Endothelial cell of umbilical vein (primary cell): ENCODE results near the gene ETS1. TPM values are rescaled to one million over a fixed set of nuclear protein-coding genes. Genes with fewer than 3 reads are reported as not detected.

Experiments used
- BruUV-seq: library from RNA; stranded (reverse); fragments of 400-500 nt; replicated peaks from 2 replicates; lab custom pipeline; 2021; lab: Mats Ljungman, UMichigan
- CTCF ChIA-PET: fragments of 300-600, 350-600 bp; sonication (Branson Sonifier 250); formaldehyde crosslinking; loops from one replicate; lab custom pipeline; 2021; ENCODE audit warnings: antibody characterized with exemption, inconsistent platforms; lab: Charles Lee
- POLR2A ChIA-PET: fragments of 300-600, 350-600 bp; sonication (Branson Sonifier 250); formaldehyde crosslinking; loops from one replicate; lab custom pipeline; 2021; ENCODE audit warnings: antibody characterized with exemption, inconsistent platforms; lab: Charles Lee
- DNase-seq: peaks from one replicate; pipeline ENCODE4 v3.0.0-alpha.2; 2011; ENCODE audit warnings: low read depth, low spot score
- FAIRE-seq: peaks from 2 replicates; lab custom pipeline; 2011; peaks lifted over from hg19 to GRCh38; lab: Jason Lieb, UNC
- H2AFZ ChIP-seq: 2 replicates; pipeline ENCODE4 v1.6.0; 2012; ENCODE audit warnings: low read depth, low read length, control low read depth, inconsistent platforms
- H3K27ac ChIP-seq: 2 replicates; pipeline ENCODE4 v1.5.1; 2011; ENCODE audit warnings: low read depth, mild to moderate bottlenecking, control low read depth, low read length, moderate library complexity; ENCODE audit not compliant: insufficient read depth
- H3K27me3 ChIP-seq, 2 experiments: 2 replicates each; pipeline versions ENCODE4 v1.6.0 to v1.6.1; 2011; ENCODE audit warnings: low read length in 2 of 2, mixed read lengths in 1 of 2; ENCODE audit not compliant: control insufficient read depth in 2 of 2, insufficient read depth in 2 of 2
- H3K36me3 ChIP-seq, 2 experiments: 2 replicates in 1 of 2; 3 replicates in 1 of 2; pipeline ENCODE4 v1.5.1; 2011; ENCODE audit warnings: low read length in 2 of 2, mild to moderate bottlenecking in 1 of 2, moderate library complexity in 1 of 2; ENCODE audit not compliant: control insufficient read depth in 2 of 2, insufficient read depth in 2 of 2; ENCODE audit errors: extremely low read depth in 1 of 2
- H3K4me1 ChIP-seq: 3 replicates; pipeline ENCODE4 v1.5.1; 2011; ENCODE audit warnings: mild to moderate bottlenecking, low read length; ENCODE audit not compliant: control insufficient read depth, insufficient read depth; ENCODE audit errors: extremely low read depth
- H3K4me2 ChIP-seq: 2 replicates; pipeline ENCODE4 v1.6.1; 2011; ENCODE audit warnings: low read length, control low read depth, mixed read lengths; ENCODE audit not compliant: insufficient read depth
- H3K4me3 ChIP-seq, 3 experiments: fragments of 200-600 bp in 1 of 3; sonication (generic), shearing (Covaris generic) in 1 of 3; replicated peaks in 1 of 3; 2 replicates each; pipeline ENCODE4 v1.5.1; 2011 to 2016; ENCODE audit warnings: control low read depth in 3 of 3, low read length in 3 of 3, mild to moderate bottlenecking in 2 of 3, inconsistent platforms in 1 of 3, low read depth in 1 of 3, moderate library complexity in 1 of 3; ENCODE audit not compliant: insufficient read depth in 1 of 3
- H3K79me2 ChIP-seq: 2 replicates; pipeline ENCODE4 v1.6.0; 2012; ENCODE audit warnings: low read length, inconsistent platforms; ENCODE audit not compliant: control insufficient read depth, insufficient read depth
- H3K9ac ChIP-seq: replicated peaks from 2 replicates; pipeline ENCODE3; 2011; ENCODE audit warnings: low read length, control low read depth; ENCODE audit not compliant: insufficient read depth; ENCODE audit errors: extremely low read depth
- H3K9me1 ChIP-seq: replicated peaks from 3 replicates; pipeline ENCODE4 v1.6.0; 2011; ENCODE audit warnings: mild to moderate bottlenecking, low read length; ENCODE audit not compliant: control insufficient read depth, insufficient read depth; ENCODE audit errors: extremely low read depth
- H3K9me3 ChIP-seq: replicated peaks from 2 replicates; pipeline ENCODE4 v1.5.1; 2012; ENCODE audit warnings: low read length, inconsistent platforms; ENCODE audit not compliant: control insufficient read depth, insufficient read depth
- H4K20me1 ChIP-seq: replicated peaks from 2 replicates; pipeline ENCODE3; 2011; ENCODE audit warnings: mild to moderate bottlenecking, low read length; ENCODE audit not compliant: control insufficient read depth, insufficient read depth; ENCODE audit errors: extremely low read depth
- CTCF ChIP-seq, 2 donors: IDR thresholded peaks; 1 replicate in 1 of 2; 2 replicates in 1 of 2; pipeline ENCODE4 v1.5.1; 2011; ENCODE audit warnings: low read length in 2 of 2, mild to moderate bottlenecking in 2 of 2, moderate library complexity in 2 of 2, control low read depth in 1 of 2, inconsistent platforms in 1 of 2, low read depth in 1 of 2; ENCODE audit not compliant: insufficient read depth in 1 of 2; ENCODE audit errors: extremely low read depth in 1 of 2
- EZH2 ChIP-seq: IDR thresholded peaks from 2 replicates; pipeline ENCODE4 v1.6.1; 2012; ENCODE audit warnings: borderline replicate concordance, low read depth, mild to moderate bottlenecking, moderate library complexity, low read length, inconsistent platforms; ENCODE audit not compliant: severe bottlenecking
- FOS ChIP-seq: IDR thresholded peaks from 2 replicates; pipeline ENCODE4 v1.6.1; 2011; ENCODE audit warnings: mild to moderate bottlenecking, low read length, moderate library complexity, borderline replicate concordance; ENCODE audit not compliant: insufficient read depth
- GATA2 ChIP-seq: IDR thresholded peaks from 2 replicates; pipeline ENCODE4 v1.7.0; 2011; ENCODE audit warnings: low read depth, mild to moderate bottlenecking, moderate library complexity, mixed read lengths, low read length; ENCODE audit not compliant: insufficient read length, insufficient read depth
- JUN ChIP-seq: IDR thresholded peaks from 2 replicates; pipeline ENCODE4 v1.6.1; 2011; ENCODE audit warnings: borderline replicate concordance, low read depth; ENCODE audit not compliant: insufficient read length, insufficient read depth
- MAX ChIP-seq: IDR thresholded peaks from 2 replicates; pipeline ENCODE4 v1.6.1; 2011; ENCODE audit not compliant: insufficient read depth, insufficient read length
- MYC ChIP-seq: IDR thresholded peaks from one replicate; pipeline ENCODE4 v1.6.1; 2011; ENCODE audit warnings: mild to moderate bottlenecking, low read depth, low read length
- POLR2A ChIP-seq: IDR thresholded peaks from 2 replicates; pipeline ENCODE4 v1.6.1; 2012; ENCODE audit warnings: low read depth, mild to moderate bottlenecking, control low read depth, low read length
- POLR2AphosphoS5 ChIP-seq: IDR thresholded peaks from 2 replicates; pipeline ENCODE4 v1.6.1; 2012; ENCODE audit warnings: low read depth, mild to moderate bottlenecking, control low read depth, low read length, moderate library complexity; ENCODE audit not compliant: insufficient read depth
- dilution Hi-C: fragments of 300-500 bp; cut with MboI; formaldehyde crosslinking; loops from one replicate; pipeline ENCODE4 v1.15.0; 2019; ENCODE audit warnings: low sequenced_read_pairs; ENCODE audit not compliant: extremely low pct_ligation_motif_present
- intact Hi-C: fragments of 100-400 bp; cut with micrococcal nuclease; formaldehyde crosslinking; loops from one replicate; pipeline ENCODE4 v1.10.0; 2022
- polyA plus RNA-seq, 4 experiments: library from polyadenylated mRNA; depleted of rRNA in 3 of 4; stranded (reverse) in 3 of 4; unstranded in 1 of 4; fragments of >200 nt; gene quantifications; 2 replicates each; pipeline versions ENCODE4 v1.2.1 to v1.2.3, GENCODE V29; 2011 to 2012; ENCODE audit warnings: missing spikeins in 1 of 4
- total RNA-seq: library from RNA; stranded (reverse); gene quantifications from 2 replicates; pipeline ENCODE4 v1.2.3, GENCODE V29; 2021

Gene ETS1
- total and polyA plus RNA-seq, 2 donors (not counting 3 experiments of a cell fraction or from before 2014, with no cell fraction given) = 34.2 to 115 TPM

GRCh38 chr11:128464878-128465450 is 122.4 kb downstream of the ETS1 start:
- peaks cover 33% of the 10 kb centered on the region for H3K79me2 ChIP-seq
- intact Hi-C loops = no loop called here
- no peak overlapping the region for H3K4me2 ChIP-seq
- H3K9me3 ChIP-seq = no peaks in the 10 kb centered on the region
- H4K20me1 ChIP-seq = no peaks in the 10 kb centered on the region
- H3K27me3 ChIP-seq = no peaks in the 10 kb centered on the region
- H3K36me3 ChIP-seq = peaks cover 18 to 24% of the 10 kb centered on the region in 2 experiments
- TF ChIP-seq MAX (no peak), GATA2 (no peak), CTCF (IDR thresholded peaks at IDR 0.05; ENCODE audit: extremely low read depth in 1 of 2, insufficient read depth in 1 of 2, low read depth in 1 of 2, low read length in 2 of 2) (no peak), EZH2 (no peak), JUN (no peak), POLR2AphosphoS5 (no peak), MYC (no peak), FOS (no peak), POLR2A (no peak)
- dilution Hi-C loops = no loop called here
- H3K9me1 ChIP-seq = no peaks in the 10 kb centered on the region
- no peaks in the 10 kb centered on the region for H3K4me1 ChIP-seq
- no peak overlapping the region for H3K4me3 ChIP-seq
- no peak overlapping the region for H3K27ac ChIP-seq
- ChIA-PET POLR2A (no interaction called here), CTCF (interaction anchor here (1.0 to 1.5 kb wide), 6 partner anchors 8 to 175 kb away, joined by 3 to 4 read pairs (median 3); no protein-coding TSS in a partner anchor)
- no TSS peak for BruUV-seq
- DNase-seq (no peak), FAIRE-seq (no peak)
- no peak overlapping the region for H2AFZ ChIP-seq
- no peak overlapping the region for H3K9ac ChIP-seq
